Measurements from ENCODE around the gene KDR.

DNA sequence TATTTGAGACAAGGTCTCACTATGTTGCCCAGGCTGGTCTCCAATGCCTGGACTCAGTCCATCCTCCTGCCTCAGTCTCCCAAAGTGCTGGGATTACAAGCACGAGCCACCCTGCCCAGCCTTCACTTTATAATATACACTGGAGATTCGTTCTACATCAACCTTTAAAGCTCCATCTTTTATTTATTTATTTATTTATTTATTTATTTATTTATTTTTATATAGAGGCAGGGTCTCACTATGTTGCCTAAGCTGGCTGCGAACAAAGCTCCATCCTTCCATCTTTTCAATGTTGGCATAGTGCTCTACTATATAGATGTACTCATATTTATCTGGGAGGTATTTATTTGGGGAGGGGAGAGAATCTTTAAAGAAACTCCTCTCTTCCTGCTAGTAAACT lies 1.7 kb upstream of the KDR start:
- TF ChIP-seq, protein P1, sequence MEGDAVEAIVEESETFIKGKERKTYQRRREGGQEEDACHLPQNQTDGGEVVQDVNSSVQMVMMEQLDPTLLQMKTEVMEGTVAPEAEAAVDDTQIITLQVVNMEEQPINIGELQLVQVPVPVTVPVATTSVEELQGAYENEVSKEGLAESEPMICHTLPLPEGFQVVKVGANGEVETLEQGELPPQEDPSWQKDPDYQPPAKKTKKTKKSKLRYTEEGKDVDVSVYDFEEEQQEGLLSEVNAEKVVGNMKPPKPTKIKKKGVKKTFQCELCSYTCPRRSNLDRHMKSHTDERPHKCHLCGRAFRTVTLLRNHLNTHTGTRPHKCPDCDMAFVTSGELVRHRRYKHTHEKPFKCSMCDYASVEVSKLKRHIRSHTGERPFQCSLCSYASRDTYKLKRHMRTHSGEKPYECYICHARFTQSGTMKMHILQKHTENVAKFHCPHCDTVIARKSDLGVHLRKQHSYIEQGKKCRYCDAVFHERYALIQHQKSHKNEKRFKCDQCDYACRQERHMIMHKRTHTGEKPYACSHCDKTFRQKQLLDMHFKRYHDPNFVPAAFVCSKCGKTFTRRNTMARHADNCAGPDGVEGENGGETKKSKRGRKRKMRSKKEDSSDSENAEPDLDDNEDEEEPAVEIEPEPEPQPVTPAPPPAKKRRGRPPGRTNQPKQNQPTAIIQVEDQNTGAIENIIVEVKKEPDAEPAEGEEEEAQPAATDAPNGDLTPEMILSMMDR (IDR thresholded peaks at IDR 0.05): no peak
- TF ChIP-seq EP300 (IDR thresholded peaks at IDR 0.05): no peak
- TF ChIP-seq POLR2A (IDR thresholded peaks at IDR 0.05): no peak
